Mammary epithelial cell (primary cell): Measurements from ENCODE around the gene PRR16.
"Not testable (repeated sequence)": the region's sequence is repeated elsewhere in the genome, so short reads cannot be mapped to it uniquely, and the experiment has no call there.

ENCODE experiments used
- EZH2 ChIP-seq: IDR thresholded peaks from 2 replicates; pipeline ENCODE4 v1.6.1; 2012; ENCODE audit warnings: low read length, inconsistent platforms, borderline replicate concordance
- TF ChIP-seq, protein P1 (sequence below), 2 donors: IDR thresholded peaks in 1 of 2; conservative IDR thresholded peaks in 1 of 2; 2 replicates each; pipeline ENCODE4 v1.5.1; 2011 to 2012; ENCODE audit warnings: inconsistent platforms in 2 of 2, low read length in 2 of 2, mild to moderate bottlenecking in 2 of 2, control low read depth in 1 of 2, low read depth in 1 of 2; ENCODE audit not compliant: insufficient read depth in 1 of 2; ENCODE audit errors: extremely low read depth in 1 of 2

GRCh38 chr5:120702817-120703538, 238.9 kb downstream of the PRR16 start:
- TF ChIP-seq, protein P1, sequence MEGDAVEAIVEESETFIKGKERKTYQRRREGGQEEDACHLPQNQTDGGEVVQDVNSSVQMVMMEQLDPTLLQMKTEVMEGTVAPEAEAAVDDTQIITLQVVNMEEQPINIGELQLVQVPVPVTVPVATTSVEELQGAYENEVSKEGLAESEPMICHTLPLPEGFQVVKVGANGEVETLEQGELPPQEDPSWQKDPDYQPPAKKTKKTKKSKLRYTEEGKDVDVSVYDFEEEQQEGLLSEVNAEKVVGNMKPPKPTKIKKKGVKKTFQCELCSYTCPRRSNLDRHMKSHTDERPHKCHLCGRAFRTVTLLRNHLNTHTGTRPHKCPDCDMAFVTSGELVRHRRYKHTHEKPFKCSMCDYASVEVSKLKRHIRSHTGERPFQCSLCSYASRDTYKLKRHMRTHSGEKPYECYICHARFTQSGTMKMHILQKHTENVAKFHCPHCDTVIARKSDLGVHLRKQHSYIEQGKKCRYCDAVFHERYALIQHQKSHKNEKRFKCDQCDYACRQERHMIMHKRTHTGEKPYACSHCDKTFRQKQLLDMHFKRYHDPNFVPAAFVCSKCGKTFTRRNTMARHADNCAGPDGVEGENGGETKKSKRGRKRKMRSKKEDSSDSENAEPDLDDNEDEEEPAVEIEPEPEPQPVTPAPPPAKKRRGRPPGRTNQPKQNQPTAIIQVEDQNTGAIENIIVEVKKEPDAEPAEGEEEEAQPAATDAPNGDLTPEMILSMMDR (conservative IDR thresholded peaks at IDR 0.05 in 1 of 2, IDR thresholded peaks at IDR 0.05 in 1 of 2; ENCODE audit: extremely low read depth in 1 of 2, insufficient read depth in 1 of 2, low read depth in 1 of 2, low read length in 2 of 2): not testable (repeated sequence)
- TF ChIP-seq EZH2: not testable (repeated sequence)
